Upper lobe of right lung (tissue), 1 donor: ENCODE data around the gene ISCU. TPM values are rescaled to one million over a fixed set of nuclear protein-coding genes. Genes with fewer than 3 reads are reported as not detected.

Experiments used
- ATAC-seq: fragments of 200-7000 bp; cut with Tn5 transposase; one replicate; pipeline ENCODE4 v1.9.1; 2020; ENCODE audit warnings: mild to moderate bottlenecking, moderate library complexity
- DNase-seq: peaks from one replicate; pipeline ENCODE4 v3.0.0-alpha.2; 2020
- H3K27ac ChIP-seq: fragments of 200-600 bp; one replicate; pipeline ENCODE4 v1.8.0; 2022
- H3K27me3 ChIP-seq: fragments of 200-600 bp; one replicate; pipeline ENCODE4 v1.8.0; 2022; ENCODE audit warnings: mild to moderate bottlenecking
- H3K36me3 ChIP-seq: fragments of 200-600 bp; one replicate; pipeline ENCODE4 v1.8.0; 2022
- H3K4me1 ChIP-seq: fragments of 200-600 bp; one replicate; pipeline ENCODE4 v1.8.0; 2022
- H3K4me3 ChIP-seq: fragments of 200-600 bp; one replicate; pipeline ENCODE4 v1.8.0; 2022; ENCODE audit warnings: mild to moderate bottlenecking
- H3K9me3 ChIP-seq: fragments of 200-600 bp; one replicate; pipeline ENCODE4 v1.8.0; 2022
- CTCF ChIP-seq: fragments of 200-600 bp; IDR thresholded peaks from one replicate; pipeline ENCODE4 v1.8.0; 2022; ENCODE audit warnings: antibody characterized with exemption
- intact Hi-C: fragments of 100-400 bp; cut with DNase I; formaldehyde crosslinking; loops from one replicate; pipeline ENCODE4 v1.11.0; 2022
- total RNA-seq: library from RNA; stranded (reverse); fragmentation: NEBNext Ultra II Directional; extraction: Animal tissue kit (Norgen Biotek cat#: 25700); gene quantifications from one replicate; pipeline ENCODE4 v1.2.1, GENCODE V29; 2021
- donor health status: DM: no; HTN: yes; CAD: no; lungs with severe emphysema.

Gene ISCU
- total RNA-seq, 1 donor from 2014 or later: 138 TPM

GRCh38 chr12:108538146-108538545 is 24.2 kb upstream of the ISCU start:
- no peaks in the 10 kb centered on the region for H3K9me3 ChIP-seq

GRCh38 chr12:108538616-108539195 is 23.7 kb upstream of the ISCU start:
- ATAC-seq (no peak), DNase-seq (no peak)
- H3K27me3 ChIP-seq: no peaks in the 10 kb centered on the region
- H3K9me3 ChIP-seq: no peaks in the 10 kb centered on the region
- H3K27ac ChIP-seq: no peak overlapping the region
- H3K36me3 ChIP-seq: peaks cover 80% of the 10 kb centered on the region
- H3K4me1 ChIP-seq: no peaks in the 10 kb centered on the region
- no peak overlapping the region for H3K4me3 ChIP-seq
- no peak for TF ChIP-seq CTCF
- intact Hi-C loops: no loop called here

More at GRCh38 chr12:108538146-108538545, 24.2 kb upstream of the ISCU start:
- H3K27me3 ChIP-seq: no peaks in the 10 kb centered on the region
- ATAC-seq: no peak
- no peaks in the 10 kb centered on the region for H3K4me1 ChIP-seq
- H3K4me3 ChIP-seq: no peak overlapping the region
- intact Hi-C loops: no loop called here
- no peak overlapping the region for H3K27ac ChIP-seq
- DNase-seq: no peak
- no peak for TF ChIP-seq CTCF
- H3K36me3 ChIP-seq: peaks cover 80% of the 10 kb centered on the region

GRCh38 chr12:108542320-108542719 is 20.1 kb upstream of the ISCU start:
- peaks cover 80% of the 10 kb centered on the region for H3K36me3 ChIP-seq
- no peak for DNase-seq
- H3K4me3 ChIP-seq: no peak overlapping the region
- intact Hi-C loops: no loop called here
- ATAC-seq: no peak
- no peaks in the 10 kb centered on the region for H3K4me1 ChIP-seq
- H3K9me3 ChIP-seq: no peaks in the 10 kb centered on the region
- H3K27ac ChIP-seq: no peak overlapping the region
- no peak for TF ChIP-seq CTCF
- no peaks in the 10 kb centered on the region for H3K27me3 ChIP-seq

GRCh38 chr12:108543652-108544051 is 18.7 kb upstream of the ISCU start:
- TF ChIP-seq CTCF: no peak
- DNase-seq: no peak

GRCh38 chr12:108547686-108548085 is 14.7 kb upstream of the ISCU start:
- peaks cover 15% of the 10 kb centered on the region for H3K4me1 ChIP-seq
- intact Hi-C loops: no loop called here
- H3K36me3 ChIP-seq: peaks cover 67% of the 10 kb centered on the region
- no peaks in the 10 kb centered on the region for H3K9me3 ChIP-seq
- peak; percentile 53 for ATAC-seq
- H3K4me3 ChIP-seq: no peak overlapping the region
- no peak for TF ChIP-seq CTCF
- no peaks in the 10 kb centered on the region for H3K27me3 ChIP-seq
- DNase-seq: no peak
- no peak overlapping the region for H3K27ac ChIP-seq

More at GRCh38 chr12:108543652-108544051, 18.7 kb upstream of the ISCU start:
- Histone ChIP-seq H3K4me3 (no peak overlapping the region), H3K36me3 (peaks cover 80% of the 10 kb centered on the region), H3K27ac (no peak overlapping the region), H3K9me3 (no peaks in the 10 kb centered on the region), H3K4me1 (no peaks in the 10 kb centered on the region), H3K27me3 (no peaks in the 10 kb centered on the region)
- no peak for ATAC-seq
- intact Hi-C loops: no loop called here

- DNase-seq (no peak), ATAC-seq (no peak)
- Histone ChIP-seq H3K36me3 (peaks cover 53% of the 10 kb centered on the region), H3K27ac (no peak overlapping the region), H3K9me3 (no peaks in the 10 kb centered on the region), H3K4me3 (no peak overlapping the region), H3K4me1 (peaks cover 15% of the 10 kb centered on the region), H3K27me3 (no peaks in the 10 kb centered on the region)
- no peak for TF ChIP-seq CTCF
- intact Hi-C loops: no loop called here
Observed at GRCh38 chr12:108548954-108549521, 13.4 kb upstream of the ISCU start.
